ENCODE data around the gene GADD45GIP1.
"Not testable (repeated sequence)": the region's sequence is repeated elsewhere in the genome, so short reads cannot be mapped to it uniquely, and the experiment has no call there.

The GADD45GIP1 gene

DNA sequence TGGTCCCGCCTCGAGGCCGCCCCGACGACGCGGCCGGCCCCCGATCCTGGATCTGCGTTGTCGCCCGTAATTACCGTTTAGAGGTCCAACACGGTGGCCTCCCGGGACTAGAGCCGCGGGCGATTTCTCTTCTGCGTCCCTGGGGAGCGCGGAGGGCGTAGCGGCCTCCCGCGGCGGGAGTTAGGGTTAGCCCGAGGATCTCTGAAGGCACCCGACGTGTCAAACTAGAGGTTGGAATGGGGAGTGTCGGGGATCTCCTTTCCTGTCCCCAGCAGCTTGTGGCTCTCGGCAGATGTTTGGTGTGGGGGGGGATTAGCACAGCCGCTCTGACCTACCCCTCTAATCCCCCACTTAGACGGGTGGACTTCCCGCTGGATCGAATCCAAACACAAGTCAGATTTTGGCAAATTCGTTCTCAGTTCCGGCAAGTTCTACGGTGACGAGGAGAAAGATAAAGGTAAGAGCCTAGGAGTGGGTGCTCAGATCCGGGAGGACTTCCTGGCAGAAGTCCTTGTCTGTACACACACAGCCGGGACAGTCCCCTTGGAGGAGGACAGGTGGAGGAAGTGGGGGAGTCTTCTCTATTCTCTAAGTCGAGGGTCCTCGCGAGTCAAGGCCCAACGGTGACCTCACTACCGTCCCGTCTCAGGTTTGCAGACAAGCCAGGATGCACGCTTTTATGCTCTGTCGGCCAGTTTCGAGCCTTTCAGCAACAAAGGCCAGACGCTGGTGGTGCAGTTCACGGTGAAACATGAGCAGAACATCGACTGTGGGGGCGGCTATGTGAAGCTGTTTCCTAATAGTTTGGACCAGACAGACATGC, 18.0 kb downstream of the GADD45GIP1 start:
- no peak for DNase-seq

DNA sequence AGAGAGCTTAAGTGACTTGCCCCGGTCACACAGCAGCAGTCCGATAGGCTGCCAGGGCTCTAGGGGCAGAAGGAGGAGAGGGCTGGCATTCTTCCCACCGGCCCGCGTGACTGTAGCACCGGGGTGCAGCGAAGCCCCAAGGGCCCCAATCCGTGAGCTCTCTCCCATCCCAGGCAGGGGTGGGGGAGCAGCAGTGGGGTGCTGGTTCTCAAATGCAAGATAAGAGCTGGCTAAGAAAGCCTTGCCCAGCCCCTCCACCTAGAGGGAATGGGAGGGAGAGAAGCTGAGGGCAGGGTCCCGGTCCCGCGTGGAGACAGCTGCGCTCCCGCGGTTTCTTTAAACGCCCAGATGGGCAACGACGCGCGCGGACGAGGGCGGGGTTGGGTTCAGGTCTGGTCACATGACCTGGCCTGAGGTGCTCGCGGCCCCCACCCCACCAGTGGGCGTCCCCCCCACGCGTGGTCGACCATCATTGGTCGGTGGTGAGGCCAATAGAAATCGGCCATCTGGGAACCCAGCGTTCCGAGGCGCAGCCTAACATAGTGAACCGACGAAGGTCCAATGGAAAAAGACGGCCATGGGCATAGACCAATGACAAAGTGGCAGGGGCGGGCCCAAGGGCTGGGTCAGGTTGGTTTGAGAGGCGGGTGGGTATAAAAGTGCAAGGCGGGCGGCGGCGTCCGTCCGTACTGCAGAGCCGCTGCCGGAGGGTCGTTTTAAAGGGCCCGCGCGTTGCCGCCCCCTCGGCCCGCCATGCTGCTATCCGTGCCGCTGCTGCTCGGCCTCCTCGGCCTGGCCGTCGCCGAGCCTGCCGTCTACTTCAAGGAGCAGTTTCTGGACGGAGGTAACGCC, 18.9 kb downstream of the GADD45GIP1 start, which contains the start of gene CALR:
TSS of gene CALR (plus strand) at position 683 of the 852 bp plus-strand sequence. CDS start at position 754, 71 bp downstream.
- peak; percentile 96 for DNase-seq

DNA sequence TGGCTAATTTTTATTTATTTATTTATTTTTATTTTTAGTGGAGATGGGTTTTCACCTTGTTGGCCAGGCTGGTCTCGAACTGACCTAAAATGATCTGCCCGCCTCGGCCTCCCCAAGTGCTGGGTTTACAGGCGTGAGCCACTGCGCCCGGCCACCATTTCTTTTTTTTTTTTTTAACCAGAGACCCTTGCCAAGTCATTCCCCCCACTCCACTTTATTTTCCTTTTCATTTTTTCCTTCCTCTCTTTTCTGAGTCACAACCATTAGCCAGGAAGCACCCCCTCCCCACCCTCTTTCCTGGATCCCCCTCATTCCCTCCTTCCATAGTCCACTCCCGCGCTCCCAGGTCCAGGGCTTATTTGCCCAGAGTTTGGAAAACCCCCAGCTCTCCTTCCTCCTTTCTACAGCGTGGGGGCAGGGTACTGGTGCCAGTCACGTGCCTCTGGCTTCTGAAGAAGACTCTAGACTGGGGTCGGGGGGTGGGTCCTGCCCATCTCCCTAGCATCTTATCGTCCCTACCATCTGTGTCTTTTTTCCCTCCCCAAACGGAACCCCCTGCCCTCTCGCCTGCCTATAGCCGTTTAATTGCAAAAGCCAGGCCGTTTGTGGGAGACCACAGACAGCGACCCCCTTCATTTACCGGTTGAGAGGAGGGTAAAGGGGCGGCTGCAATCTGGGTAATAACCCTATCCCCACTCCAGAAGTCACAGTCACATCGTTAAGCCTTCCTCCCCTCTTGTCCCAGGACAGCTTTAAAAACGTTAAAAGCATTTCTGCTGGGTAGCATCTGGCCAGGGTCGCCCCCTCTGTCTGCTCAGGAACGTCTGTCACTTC, 19.7 kb downstream of the GADD45GIP1 start:
- no peak for DNase-seq

DNA sequence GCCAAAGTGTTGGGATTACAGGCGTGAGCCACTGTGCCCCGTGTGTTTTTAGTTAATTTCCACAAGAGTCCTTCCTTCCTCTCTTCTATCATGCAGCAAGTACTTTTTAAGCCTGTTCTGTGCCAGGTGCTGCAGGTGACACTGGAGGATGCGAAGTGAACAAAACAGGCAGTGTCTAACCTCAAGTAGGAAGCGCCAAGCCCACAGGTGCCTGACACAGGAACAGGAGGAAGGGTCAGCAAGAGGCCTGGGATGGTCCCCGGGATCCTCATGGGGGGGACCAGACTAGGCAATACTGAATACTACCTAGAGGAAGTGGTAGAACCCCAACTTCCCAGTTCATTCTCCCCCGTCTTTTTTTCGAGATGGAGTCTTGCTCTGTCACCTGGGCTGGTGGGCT, 20.4 kb downstream of the GADD45GIP1 start:
- DNase-seq, result no peak

DNA sequence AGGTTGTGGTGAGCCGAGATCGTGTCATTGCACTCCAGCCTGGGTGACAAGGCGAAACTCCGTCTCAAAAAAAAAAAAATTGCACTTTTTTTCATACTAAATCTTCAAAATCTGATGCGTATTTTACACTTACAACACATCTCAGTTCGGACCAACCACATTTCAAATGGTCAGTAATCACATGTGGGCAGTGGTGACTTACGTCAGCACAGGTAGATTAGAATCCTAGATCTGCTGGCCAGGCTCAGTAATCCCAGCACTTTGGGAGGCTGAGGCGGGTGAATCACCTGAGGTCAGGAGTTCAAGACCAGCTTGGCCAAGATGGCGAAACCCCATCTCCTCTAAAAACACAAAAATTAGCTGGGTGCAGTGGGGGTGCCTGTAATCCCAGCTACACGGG, 22.0 kb downstream of the GADD45GIP1 start:
- DNase-seq, result no peak

DNA sequence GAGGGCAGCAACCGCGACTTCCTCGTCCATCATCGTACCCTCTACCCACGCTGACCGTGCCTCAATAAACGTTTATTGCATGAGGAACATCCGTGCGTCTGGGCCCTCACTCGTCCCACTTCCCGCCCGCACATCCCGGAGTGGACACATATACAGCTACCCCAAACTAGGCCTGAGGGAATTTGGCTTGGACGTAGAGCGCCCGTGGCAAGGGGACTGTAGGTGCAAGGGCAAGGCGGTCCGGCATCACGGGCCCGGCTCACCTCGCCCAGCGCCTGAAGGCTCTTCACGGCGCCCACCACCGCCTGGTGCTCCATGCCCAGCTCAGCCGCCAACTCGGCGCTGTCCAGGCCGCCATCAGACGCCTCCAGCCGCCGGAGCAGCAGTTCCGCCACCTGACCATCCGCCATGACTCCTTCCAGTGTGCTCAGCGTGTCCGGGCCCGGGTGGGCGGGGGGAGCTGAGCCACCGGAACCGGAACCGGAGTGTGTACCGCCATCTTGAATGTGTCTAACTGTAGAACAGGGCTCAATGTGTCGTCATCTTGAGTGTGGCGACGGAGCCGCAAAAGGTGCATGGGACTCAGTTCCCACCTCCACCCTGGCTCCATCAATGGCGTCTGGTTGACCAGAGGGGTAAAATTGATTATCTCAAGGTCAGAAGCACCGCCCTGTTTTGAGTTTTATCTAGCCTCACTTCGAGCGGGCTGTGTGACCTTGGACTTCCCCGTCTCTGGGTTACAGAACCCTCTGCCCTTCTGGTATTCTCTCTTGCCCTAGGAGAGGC, 23.5 kb downstream of the GADD45GIP1 start, which contains the start of gene FARSA:
TSS of gene FARSA (minus strand) at position 425 of the 786 bp plus-strand sequence. CDS start at position 410, 15 bp downstream.
- DNase-seq, result peak; percentile 86

DNA sequence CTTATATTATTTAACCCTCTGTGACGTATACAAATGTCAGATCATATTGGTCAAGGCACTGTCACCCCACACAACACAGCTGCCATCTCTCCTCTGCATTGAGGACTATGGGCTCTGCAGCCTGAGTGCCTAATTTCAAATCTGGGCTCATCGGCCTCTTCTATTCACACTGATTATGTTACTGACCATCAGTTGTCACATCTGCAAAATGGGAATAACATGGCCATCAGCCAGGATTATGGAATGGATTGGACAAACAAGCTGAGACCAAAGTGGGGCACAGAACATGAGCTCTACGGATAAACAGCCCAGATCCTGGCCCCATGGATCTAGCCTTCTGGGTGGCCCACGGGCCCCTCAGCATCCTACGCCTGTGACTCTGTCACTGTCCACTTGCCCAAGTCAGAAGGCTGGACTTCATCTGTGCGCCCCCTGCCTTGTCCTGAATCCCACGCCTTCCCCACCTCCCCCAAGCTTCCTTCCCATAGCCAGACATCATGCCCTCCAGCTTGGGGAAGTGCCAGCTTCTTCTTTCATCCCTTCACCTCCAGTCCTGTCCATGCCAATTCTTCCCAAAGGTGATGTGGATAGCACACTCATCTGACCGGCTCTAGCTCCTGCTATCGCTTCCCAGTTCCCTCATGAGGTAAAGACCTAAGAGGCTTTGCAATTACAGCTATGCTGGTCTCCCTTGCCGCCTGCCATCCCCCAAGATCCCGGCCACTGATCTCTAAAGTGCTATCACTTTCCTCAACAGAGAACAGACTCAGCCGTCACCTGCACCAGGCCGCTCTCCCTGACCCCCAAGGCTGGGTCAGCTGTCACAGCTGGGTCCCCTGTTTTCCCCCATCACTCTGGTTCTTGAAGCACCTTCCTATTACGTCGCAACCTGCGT, 24.4 kb downstream of the GADD45GIP1 start:
- no peak for DNase-seq

DNA sequence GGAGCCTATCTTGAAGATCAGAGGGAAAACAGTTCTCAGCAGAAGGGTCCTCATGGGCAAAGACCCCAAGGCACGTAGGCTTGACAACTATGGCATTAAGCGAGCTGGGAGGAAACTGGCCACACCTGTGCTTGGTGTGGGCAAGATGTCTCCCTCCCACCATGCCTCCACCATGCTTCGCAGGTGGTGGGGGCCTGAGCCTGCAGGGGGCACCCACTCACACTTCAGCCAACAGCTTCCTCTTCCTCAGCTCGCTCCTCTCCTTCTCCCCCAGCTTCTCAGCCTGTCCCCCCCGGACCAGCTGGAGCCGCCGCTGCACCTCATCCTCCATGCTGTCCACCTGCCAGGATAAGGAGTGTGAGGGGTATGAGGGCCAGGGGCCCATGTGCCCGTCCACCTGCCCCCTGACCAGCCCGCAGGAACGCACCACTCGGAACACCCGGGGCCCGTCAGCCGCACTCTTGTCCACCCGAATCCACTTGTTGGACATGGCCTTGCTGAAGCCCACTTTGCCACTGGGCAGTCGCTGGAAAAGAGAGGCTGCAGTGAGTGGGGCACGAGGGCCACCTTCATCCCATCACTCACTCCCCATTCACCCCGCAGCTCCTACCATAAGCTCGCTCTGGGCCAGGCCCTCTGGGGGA, 26.9 kb downstream of the GADD45GIP1 start:
- DNase-seq, result no peak

DNA sequence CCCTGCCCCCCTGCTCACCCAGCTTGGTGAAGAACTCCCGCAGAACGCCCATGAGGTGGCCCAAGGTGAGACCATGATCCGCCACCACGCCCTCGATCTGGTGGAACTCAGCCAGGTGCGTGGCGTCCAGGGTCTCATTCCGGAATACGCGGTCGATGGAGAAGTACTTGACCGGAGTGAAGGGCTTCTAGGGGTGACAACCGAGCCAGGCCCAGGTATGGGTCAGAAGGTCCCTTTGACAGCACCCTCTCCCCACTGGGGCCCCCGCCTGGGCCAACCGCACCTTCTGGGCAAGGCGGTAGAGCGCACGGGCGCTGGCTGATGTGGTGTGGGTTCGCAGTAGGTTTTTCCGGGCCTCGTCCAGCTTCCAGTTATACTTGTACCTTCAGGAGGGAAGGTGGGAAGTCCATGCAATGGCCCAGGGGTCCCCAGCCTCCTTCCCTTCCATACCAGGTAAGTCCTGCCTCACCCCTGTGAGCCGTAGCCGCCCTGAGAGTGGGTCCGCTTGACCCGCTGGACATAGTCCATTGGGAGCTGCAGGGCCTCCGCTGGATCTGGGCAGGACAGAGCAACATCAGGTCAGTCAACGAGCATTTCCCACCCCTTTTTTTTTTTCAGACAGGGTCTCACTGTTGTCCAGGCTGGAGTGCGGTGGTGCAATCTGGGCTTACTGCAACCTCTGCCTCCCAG, 32.3 kb downstream of the GADD45GIP1 start:
- DNase-seq, result no peak

DNA sequence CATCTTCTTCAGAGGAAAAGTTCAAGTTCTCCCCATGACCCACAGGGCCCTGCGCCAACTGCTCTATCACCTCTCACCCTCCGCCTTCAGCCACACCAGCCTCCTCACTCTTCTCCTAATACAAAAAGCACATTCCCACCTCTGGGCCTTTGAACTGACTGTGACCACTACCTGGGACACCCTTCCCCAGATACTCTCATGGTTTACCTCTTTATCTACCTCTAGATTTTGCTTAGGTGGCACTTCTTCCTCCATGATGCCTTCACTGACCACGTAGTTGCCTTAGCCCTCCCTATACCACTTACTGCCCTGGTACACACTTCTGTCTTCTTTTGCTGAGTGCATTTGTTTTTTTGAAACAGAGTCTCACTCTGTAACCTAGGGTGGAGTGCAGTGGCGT, 34.1 kb downstream of the GADD45GIP1 start:
- no peak for DNase-seq

DNA sequence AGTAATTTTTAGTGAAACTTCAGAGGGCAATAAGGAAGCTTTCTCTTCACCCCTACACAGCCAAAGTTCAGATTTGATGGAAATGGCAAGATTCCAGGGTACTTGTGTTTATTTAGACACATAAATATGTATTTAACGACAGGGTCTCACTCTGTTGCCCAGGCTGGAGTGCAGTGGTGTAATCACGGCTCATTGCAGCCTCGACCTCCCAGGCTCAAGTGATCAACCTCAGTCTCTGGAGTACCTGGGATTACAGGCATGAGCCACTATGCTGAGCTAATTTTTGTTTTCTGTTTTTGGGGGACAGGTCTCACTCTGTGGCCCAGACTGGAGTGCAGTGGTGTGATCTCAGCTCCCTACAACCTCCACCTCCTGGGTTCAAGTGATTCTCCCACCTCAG, 36.0 kb downstream of the GADD45GIP1 start:
- no peak for DNase-seq

DNA sequence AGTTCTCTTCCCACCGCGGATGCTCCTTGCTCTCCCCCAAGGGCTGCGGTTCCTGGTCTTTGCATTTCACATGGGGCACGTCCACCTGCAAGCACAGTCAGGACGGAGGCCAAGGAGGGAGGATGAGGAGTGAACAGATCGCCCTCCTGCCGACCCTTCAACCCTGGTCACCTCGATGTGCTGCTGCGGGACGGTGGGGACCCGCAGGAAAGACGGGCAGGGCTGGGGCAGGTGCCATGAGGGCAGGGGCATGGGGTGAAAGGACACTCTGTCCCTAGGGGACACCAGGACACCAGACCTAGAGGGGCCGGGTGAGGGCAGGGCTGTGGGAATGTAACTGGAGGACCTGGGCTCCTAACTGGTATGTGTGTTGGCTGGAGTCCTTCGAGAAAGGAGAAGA, 38.8 kb downstream of the GADD45GIP1 start:
- DNase-seq, result no peak

DNA sequence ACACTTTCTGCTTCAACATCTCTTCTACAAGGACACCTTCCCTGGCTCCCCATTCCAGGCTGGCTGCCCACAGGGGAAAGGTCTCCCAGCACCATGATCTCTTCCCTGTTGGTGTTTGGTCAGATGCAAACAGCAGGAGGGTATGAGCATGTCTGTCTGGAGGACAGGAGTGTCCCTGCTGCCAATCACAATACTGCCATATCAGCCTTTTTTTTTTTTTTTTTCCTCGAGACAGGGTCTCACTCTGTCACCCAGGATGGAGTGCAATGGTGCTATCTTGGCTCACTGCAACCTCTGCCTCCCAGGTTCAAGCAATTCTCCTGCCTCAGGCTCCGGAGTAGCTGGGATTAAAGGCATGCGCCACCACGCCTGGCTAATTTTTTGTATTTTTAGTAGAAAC, 41.2 kb downstream of the GADD45GIP1 start:
- DNase-seq, result not testable (repeated sequence)

DNA sequence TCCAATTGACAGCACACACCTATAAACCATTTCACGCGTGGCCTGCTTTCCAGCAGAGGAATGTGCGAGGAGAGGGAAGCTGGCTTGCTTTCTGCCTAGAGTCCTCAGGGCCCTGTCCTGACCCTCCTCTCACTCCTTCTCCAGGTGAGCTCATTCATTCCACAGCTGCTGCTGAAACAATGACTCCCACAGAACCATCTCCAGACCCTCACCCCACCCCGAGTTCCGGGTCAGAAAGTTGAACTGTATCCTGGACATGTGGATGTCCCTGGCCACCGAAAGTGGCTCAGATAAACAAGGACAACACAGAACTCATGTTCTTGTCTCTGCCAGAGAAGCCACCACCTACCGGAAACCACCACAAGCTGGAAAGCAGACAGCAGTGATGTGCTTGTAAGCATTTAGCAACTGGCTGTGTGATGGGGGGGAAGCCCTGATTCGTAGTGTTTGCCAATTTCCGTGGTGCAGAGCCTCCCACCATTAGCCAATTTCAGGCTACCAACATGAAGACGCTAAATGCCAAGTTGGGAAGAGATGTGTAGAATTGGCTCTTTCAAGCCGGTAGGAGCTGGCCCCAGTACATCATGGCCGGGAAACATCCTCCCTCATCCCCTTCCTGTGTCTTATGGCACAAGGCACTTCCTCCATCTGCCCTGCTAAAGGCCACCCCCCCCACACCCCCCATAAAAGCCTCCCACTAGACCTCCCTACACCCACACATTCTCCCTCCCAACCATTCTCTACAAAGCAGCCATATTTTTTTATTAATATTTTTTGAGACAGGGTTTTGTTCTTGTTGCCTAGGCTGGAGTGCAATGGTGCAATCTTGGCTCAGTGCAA, 43.0 kb downstream of the GADD45GIP1 start:
- no peak for DNase-seq

DNA sequence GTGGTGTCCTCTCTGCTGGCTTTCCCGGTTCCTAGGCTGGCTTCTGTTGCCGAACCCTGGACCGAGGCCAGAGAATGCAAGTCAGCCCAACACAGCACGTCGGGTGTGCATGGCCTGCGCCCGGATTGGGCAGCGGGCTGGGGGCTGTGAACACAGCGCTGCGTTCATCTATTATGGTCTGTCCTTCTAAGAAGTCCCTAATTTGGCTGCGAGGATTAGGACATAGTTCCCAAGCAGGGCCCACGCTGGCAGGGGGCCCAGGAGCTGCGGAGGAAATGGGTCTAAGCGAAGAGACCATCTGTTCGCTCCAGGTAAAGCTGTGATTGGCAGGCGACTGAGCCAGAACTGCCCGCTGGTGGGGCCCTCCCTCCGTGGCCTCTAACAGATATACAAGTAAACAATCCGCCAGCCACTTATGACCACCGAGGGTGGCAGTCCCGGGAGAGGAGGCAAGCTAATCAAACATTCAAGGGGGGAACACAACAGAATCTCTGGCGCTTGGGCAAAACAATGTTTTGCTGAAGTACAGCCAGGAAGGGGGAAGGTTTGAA, 43.9 kb downstream of the GADD45GIP1 start:
- DNase-seq, result no peak

DNA sequence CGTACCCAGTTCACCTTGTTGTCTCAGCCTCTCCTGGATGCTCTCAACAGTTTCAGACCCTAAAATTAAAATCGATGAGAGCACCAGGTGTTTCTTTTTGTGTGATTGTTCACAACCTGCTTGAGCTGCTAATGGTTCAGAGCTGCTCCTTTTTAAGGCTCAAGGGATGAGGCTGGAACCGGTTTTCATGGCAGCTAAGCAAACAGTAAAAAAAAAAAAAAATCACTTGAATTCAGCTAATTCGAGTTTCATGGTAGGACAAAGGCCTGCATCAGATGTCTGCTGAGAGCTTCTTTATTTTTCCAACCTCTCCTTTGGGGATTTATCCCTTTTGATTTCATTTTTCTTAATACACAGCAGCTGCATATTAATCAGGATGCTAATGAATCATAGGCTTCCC, 44.5 kb downstream of the GADD45GIP1 start:
- no peak for DNase-seq

DNA sequence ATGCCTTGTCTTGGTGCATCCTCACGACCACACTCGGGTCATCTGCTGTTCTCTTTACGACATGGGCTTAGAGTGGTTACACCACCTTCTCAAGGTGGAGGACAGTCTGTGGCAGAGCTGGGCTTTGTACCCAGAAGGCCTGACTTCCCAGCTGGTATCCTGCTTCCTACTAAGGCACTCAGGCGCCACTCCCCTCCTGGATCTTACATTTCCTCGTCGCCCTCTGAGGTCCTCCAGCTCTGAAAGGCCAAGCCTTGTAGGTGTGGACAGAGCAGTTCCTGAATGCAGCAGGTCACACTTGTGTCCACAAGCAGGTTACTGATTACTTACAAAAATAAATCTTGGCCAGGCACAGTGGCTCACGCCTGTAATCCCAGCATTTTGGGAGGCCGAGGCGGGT, 49.9 kb downstream of the GADD45GIP1 start:
- no peak for DNase-seq

Data from kidney glomerular epithelial cell (primary cell).